ENCODE measurements around the gene CAPN15.
"Not testable (repeated sequence)": the region's sequence is repeated elsewhere in the genome, so short reads cannot be mapped to it uniquely, and the experiment has no call there.

CAPN15 gene

DNA sequence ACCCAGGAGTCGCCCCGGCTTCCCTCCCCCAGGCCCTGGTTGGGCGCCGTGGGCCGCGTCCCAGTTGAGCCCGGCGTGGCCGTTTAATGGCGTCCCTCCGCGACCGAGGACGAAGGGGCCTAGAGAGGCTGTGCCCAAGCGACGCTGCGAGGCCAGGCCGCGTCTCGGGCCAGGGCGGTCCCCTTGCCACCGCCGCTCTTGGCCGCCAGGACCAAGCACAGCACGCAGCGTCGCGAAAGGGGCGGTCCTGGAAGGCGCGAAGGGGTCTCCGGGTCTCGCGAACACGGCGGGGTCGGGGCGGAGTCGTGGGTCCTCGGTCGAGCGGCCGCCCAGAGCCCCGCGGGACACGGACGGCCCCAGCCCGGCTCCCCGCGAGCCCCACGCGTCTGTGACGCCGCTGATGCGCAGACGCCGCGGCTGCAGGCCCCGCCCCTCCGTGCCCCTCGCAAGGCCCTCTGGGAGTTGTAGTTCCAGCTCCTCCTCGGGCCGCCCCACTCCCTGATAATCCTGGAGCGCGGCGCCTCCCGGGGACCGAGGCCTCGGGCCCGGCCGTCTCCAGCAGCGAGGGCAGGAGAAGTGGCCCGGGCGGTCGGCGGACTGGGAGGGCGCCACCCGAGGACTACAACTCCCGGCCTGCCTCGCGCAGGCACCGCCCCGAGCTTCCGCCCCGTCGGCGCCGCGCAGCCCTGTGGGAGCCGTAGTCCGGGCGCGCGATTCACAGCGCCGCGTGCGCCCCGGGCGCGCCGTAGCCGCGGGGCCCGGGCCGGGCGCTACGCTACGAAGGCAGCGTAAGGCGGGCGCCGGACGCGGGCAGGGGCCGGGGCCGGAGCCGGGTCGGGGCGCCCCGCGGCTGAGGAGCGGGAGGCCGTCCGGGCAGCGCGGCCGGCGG lies at the start of gene CAPN15:
TSS of gene CAPN15 (plus strand) at position 698 of the 889 bp plus-strand sequence. CDS start 19,127 bp downstream, outside the sequence.
- TF ChIP-seq, protein P1, sequence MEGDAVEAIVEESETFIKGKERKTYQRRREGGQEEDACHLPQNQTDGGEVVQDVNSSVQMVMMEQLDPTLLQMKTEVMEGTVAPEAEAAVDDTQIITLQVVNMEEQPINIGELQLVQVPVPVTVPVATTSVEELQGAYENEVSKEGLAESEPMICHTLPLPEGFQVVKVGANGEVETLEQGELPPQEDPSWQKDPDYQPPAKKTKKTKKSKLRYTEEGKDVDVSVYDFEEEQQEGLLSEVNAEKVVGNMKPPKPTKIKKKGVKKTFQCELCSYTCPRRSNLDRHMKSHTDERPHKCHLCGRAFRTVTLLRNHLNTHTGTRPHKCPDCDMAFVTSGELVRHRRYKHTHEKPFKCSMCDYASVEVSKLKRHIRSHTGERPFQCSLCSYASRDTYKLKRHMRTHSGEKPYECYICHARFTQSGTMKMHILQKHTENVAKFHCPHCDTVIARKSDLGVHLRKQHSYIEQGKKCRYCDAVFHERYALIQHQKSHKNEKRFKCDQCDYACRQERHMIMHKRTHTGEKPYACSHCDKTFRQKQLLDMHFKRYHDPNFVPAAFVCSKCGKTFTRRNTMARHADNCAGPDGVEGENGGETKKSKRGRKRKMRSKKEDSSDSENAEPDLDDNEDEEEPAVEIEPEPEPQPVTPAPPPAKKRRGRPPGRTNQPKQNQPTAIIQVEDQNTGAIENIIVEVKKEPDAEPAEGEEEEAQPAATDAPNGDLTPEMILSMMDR (conservative IDR thresholded peaks at IDR 0.05; ENCODE audit: low read length), result no peak
- no peak for TF ChIP-seq EZH2phosphoT487 (IDR thresholded peaks at IDR 0.05; ENCODE audit: borderline replicate concordance)
- Histone ChIP-seq H3K4me1 (ENCODE audit: insufficient read depth, low read length, poor library complexity, severe bottlenecking) (peaks cover 8% of the 10 kb centered on the region), H4K20me1 (ENCODE audit: insufficient read depth, low read length, poor library complexity, severe bottlenecking) (peaks cover 9% of the 10 kb centered on the region), H3K9me3 (ENCODE audit: insufficient read depth, low read depth, low read length) (no peaks in the 10 kb centered on the region), H2AFZ (ENCODE audit: low read length) (peak within 1 kb of the TSS; percentile 19; the same call in 1 of the 2 replicates), H3F3A (ENCODE audit: low read depth) (no peaks in the 10 kb centered on the region), H3K9ac (ENCODE audit: low read depth, low read length, poor library complexity, severe bottlenecking) (peak within 1 kb of the TSS; percentile 85), H3K4me2 (ENCODE audit: low read depth, low read length, poor library complexity, severe bottlenecking) (peak within 1 kb of the TSS; percentile 82), H3K4me3 (ENCODE audit: low read length, poor library complexity, severe bottlenecking) (peak within 1 kb of the TSS; percentile 82), H3K9me2 (replicated peaks; ENCODE audit: low read depth, low read length) (no peaks in the 10 kb centered on the region), H3K36me3 (ENCODE audit: insufficient read depth, low read length) (no peaks in the 10 kb centered on the region), H3K27me3 (ENCODE audit: insufficient read depth, low read length, poor library complexity, severe bottlenecking) (no peaks in the 10 kb centered on the region), H3K79me2 (ENCODE audit: insufficient read depth, low read length) (peaks cover 45% of the 10 kb centered on the region)

DNA sequence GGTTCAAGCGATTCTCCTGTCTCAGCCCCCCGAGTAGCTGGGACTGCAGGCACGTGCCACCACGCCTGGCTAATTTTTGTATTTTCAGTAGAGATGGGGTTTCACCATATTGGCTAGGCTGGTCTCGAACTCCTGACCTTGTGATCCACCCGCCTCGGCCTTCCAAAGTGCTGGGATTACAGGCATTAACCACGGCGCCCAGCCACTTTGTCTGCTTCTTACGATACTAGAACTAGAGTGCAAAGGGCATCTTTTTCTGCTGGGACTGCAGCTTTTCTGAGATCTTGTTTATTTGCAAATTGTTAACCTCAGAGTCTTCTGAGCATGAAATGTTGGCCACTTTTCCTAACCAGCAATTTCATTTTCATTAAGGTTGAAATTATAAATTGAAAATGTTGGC lies 49.2 kb upstream of the CAPN15 start:
- H3K27me3 ChIP-seq (ENCODE audit: insufficient read depth, low read length, poor library complexity, severe bottlenecking); H3K4me1 ChIP-seq (ENCODE audit: insufficient read depth, low read length, poor library complexity, severe bottlenecking); H3K9me2 ChIP-seq (replicated peaks; ENCODE audit: low read depth, low read length); H3K36me3 ChIP-seq (ENCODE audit: insufficient read depth, low read length); H3K79me2 ChIP-seq (ENCODE audit: insufficient read depth, low read length); H2AFZ ChIP-seq (ENCODE audit: low read length); H3K4me2 ChIP-seq (ENCODE audit: low read depth, low read length, poor library complexity, severe bottlenecking); H3K4me3 ChIP-seq (ENCODE audit: low read length, poor library complexity, severe bottlenecking); H3F3A ChIP-seq (ENCODE audit: low read depth); H3K9ac ChIP-seq (ENCODE audit: low read depth, low read length, poor library complexity, severe bottlenecking); H3K9me3 ChIP-seq (ENCODE audit: insufficient read depth, low read depth, low read length); H4K20me1 ChIP-seq (ENCODE audit: insufficient read depth, low read length, poor library complexity, severe bottlenecking): not testable (repeated sequence)

DNA sequence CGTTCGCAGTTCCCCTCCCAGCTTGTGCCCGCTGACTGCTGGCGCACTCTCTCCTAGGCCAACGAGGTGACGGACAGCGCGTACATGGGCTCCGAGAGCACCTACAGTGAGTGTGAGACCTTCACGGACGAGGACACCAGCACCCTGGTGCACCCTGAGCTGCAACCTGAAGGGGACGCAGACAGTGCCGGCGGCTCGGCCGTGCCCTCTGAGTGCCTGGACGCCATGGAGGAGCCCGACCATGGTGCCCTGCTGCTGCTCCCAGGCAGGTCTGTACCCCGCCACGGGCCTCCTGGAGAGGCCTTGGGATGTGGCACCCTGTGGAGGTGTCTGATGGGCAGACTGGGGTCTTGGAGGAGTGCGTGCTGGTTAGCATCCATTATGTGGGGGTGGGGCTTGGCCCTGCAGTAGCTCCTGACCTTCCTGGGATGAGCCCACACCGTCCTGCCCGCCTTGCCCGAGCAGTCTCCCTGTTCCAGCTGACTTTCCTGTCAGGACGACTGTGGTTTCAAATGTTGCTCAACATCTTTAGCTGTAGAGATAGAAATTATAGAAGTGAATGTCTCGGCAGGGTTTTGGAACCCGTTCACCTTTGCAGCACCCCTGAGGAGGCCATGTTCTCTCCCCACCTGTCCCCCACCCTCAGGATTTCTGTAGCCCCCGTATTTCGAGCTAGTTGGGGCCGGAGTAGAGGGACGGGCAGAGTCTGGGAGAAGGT lies 44.9 kb upstream of the CAPN15 start:
- H3K9ac ChIP-seq (ENCODE audit: low read depth, low read length, poor library complexity, severe bottlenecking), result no peak overlapping the region

More for the DNA sequence above, 44.9 kb upstream of the CAPN15 start:
- Histone ChIP-seq H3K27me3 (ENCODE audit: insufficient read depth, low read length, poor library complexity, severe bottlenecking) (no peaks in the 10 kb centered on the region), H3F3A (ENCODE audit: low read depth) (no peaks in the 10 kb centered on the region), H3K4me1 (ENCODE audit: insufficient read depth, low read length, poor library complexity, severe bottlenecking) (no peaks in the 10 kb centered on the region), H3K9me2 (replicated peaks; ENCODE audit: low read depth, low read length) (no peaks in the 10 kb centered on the region), H3K9me3 (ENCODE audit: insufficient read depth, low read depth, low read length) (no peaks in the 10 kb centered on the region), H3K36me3 (ENCODE audit: insufficient read depth, low read length) (no peaks in the 10 kb centered on the region), H2AFZ (ENCODE audit: low read length) (no peak overlapping the region), H4K20me1 (ENCODE audit: insufficient read depth, low read length, poor library complexity, severe bottlenecking) (no peaks in the 10 kb centered on the region), H3K79me2 (ENCODE audit: insufficient read depth, low read length) (no peaks in the 10 kb centered on the region), H3K4me3 (ENCODE audit: low read length, poor library complexity, severe bottlenecking) (no peak overlapping the region), H3K4me2 (ENCODE audit: low read depth, low read length, poor library complexity, severe bottlenecking) (no peak overlapping the region)
- no peak for TF ChIP-seq EZH2phosphoT487 (IDR thresholded peaks at IDR 0.05; ENCODE audit: borderline replicate concordance)
- TF ChIP-seq, protein P1 (conservative IDR thresholded peaks at IDR 0.05; ENCODE audit: low read length), result no peak

All from Loucy (cell line).